Uterine smooth muscle cell (primary cell): ENCODE data around the gene RGMB. TPM values are rescaled to one million over a fixed set of nuclear protein-coding genes. Genes with fewer than 3 reads are reported as not detected.

Experiments
- total RNA-seq: library from RNA; depleted of rRNA; stranded (reverse); fragments of >200 nt; gene quantifications from 2 replicates; pipeline ENCODE4 v1.2.3, GENCODE V29; 2014

Gene RGMB, protein sequence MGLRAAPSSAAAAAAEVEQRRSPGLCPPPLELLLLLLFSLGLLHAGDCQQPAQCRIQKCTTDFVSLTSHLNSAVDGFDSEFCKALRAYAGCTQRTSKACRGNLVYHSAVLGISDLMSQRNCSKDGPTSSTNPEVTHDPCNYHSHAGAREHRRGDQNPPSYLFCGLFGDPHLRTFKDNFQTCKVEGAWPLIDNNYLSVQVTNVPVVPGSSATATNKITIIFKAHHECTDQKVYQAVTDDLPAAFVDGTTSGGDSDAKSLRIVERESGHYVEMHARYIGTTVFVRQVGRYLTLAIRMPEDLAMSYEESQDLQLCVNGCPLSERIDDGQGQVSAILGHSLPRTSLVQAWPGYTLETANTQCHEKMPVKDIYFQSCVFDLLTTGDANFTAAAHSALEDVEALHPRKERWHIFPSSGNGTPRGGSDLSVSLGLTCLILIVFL
- total RNA-seq = 71.2 and 121 TPM in 2 replicates

DNA sequence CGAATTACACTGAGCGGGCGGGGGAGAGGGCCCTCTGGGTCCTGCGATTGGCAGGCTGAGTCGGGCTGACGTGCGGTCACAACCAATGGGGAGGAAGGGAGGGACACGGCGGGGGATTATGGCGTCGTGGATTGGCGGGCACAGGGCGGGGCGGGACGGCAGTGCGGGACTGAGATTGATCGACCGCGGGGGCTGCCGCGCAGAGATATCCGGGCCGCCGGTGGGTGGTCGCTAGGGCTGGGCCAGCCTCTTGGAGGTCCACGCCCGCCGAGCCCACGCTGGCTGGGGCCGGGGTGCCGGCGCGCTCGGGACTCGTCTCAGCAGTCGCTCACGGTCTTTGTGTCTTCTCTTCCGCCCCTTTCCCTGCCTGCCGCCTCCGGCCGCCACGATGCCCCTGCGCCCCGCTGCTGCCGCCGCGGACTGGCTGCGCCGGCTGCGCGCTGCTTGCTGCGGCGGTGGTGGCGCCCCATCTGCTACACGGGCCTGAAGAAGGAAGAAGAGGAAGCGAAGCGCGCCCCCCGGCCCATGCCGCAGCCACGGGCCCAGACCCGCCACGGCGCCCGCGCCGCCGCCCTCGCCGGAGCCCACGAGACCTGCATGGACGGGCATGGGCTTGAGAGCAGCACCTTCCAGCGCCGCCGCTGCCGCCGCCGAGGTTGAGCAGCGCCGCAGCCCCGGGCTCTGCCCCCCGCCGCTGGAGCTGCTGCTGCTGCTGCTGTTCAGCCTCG, at the start of gene RGMB:
RGMB (plus strand) TSS at position 200 of the 728 bp plus-strand sequence; CDS start at position 608, 408 bp downstream.

Other genes starting within 250 kb of the RGMB start
- 53.9 and 83.9 TPM in 2 replicates for gene CHD1, start 155.3 kb downstream of the RGMB start, total RNA-seq